Measurements from ENCODE around the gene CNIH2.
"Not testable (repeated sequence)": the region's sequence is repeated elsewhere in the genome, so short reads cannot be mapped to it uniquely, and the experiment has no call there.

CNIH2 gene

GRCh38 chr11:66292543-66293332 lies 14.8 kb downstream of the CNIH2 start:
- no peak for FAIRE-seq

DNA sequence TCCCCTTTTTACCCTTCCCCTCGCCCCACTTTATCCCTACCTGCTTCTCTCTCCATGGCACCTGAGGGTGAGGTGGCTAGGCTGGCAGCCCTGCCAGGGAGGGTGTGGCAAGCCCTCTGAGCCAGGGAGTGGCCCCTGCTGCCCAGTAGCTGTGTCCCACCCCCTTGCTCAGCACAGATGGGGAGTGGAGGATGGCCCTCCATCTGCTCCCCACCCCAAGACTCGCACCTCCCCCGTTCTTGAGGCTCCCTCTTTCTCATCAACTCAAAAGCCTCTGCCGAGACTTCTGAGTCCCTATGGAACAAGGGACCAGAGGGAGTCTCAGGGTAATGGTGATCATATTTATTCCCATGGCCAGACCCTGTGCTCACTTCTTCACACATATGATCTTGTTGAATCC lies 15.4 kb downstream of the CNIH2 start:
- no peak for FAIRE-seq

- no peak for FAIRE-seq
Observed at GRCh38 chr11:66293777-66294625, 16.0 kb downstream of the CNIH2 start.

DNA sequence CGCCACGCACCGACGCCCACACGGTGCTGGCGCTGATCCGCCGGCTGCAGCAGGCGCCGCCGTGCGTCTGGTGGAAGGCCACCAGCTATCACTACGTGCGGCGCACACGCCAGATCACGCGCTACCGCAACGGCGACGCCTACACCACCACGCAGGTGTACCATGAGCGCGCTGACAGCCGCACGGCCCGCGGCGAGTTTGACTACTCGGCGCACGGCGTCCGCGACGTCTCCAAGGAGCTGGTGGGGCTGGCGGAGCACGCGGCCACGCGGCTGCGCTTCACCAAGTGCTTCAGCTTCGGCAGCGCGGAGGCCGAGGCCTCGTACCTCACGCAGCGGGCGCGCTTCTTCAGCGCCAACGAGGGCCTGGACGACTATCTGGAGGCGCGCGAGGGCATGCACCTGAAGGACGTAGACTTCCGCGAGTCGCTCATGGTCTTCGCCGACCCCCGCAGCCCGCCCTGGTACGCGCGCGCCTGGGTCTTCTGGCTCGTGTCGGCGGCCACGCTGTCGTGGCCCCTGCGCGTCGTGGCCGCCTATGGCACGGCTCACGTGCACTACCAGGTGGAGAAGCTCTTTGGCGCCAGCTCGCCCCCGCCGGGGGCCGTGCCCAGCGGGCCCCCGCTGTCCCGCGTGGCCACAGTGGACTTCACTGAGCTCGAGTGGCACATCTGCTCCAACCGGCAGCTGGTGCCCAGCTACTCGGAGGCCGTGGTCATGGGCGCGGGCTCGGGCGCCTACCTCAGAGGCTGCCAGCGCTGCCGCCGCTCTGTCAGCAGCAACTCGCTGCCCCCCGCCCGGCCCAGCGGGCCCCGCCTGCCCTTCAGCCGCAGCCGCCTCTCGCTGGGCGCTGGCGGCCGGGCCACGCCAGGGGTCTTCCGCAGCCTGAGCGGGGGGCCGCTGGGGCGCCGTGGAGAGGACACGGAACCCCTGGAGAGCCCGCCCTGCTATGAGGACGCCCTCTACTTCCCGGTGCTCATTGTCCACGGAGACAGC lies 16.9 kb downstream of the CNIH2 start:
- no peak for FAIRE-seq

- FAIRE-seq: no peak
Observed at GRCh38 chr11:66297610-66298009, 19.6 kb downstream of the CNIH2 start.

GRCh38 chr11:66299186-66299585 lies 21.2 kb downstream of the CNIH2 start:
- no peak for FAIRE-seq

DNA sequence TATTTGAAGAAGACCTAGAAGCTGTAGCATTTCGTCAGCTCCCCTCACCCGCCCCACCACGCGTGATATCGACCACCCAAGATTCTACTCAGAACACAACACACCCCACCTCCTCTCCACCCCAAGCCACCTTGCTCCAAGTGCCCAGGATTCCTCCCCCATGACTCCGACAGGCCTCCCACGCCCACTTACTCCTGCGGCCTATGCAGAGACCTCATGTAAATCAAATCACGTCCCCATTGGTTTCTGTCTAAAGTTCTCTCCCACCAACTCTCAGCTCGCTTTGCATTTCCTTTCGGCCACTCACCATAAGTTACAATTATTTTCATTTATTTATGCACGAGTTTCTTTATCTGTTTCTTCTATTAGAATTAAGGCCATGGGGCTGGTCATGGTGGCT lies 24.7 kb downstream of the CNIH2 start:
- FAIRE-seq: no peak

DNA sequence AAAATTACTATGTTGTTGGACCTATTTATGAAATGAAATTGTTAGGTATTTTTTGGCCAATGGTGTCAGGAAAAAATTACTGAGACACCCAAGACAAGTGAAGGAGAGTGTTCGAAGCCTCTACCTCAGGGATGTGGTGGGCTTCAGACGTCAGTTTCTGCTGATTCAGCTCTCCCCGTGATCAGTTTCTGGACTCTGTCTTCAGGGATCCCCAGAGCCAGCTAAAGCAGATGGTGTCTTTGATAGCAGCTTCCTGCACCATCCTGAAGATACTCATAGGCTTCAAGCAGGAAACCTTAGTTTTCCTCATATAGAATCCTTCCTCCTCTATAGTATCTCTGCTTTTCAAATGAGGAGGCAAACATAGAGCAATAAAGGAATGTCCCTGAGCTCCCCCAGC lies 31.5 kb downstream of the CNIH2 start:
- no peak for FAIRE-seq

DNA sequence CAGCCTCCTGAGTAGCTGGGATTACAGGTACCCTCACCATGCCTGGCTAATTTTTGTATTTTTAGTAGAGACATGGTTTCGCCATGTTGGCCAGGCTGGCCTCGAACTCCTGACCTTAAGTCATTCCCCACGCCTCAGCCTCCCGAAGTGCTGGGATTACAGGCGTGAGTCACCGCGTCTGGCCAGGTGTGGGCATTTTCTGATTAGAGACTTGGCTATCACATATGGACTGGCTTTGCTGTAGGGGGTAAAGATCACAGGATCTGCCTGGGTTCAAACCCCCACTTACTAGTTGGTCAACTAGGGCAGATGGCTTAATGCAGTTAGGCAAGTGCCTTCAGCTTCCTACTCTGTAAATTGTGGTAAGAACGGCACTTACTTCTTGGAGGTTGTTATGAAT lies 32.3 kb downstream of the CNIH2 start:
- FAIRE-seq: no peak

GRCh38 chr11:66310803-66311440 lies 32.9 kb downstream of the CNIH2 start:
- FAIRE-seq: not testable (repeated sequence)

- no peak for FAIRE-seq
Observed at GRCh38 chr11:66311470-66311964, 33.5 kb downstream of the CNIH2 start.

- no peak for FAIRE-seq
Observed at GRCh38 chr11:66311965-66312548, 34.1 kb downstream of the CNIH2 start.

- no peak for FAIRE-seq
Observed at GRCh38 chr11:66312549-66313320, 34.8 kb downstream of the CNIH2 start.

- FAIRE-seq: no peak
Observed at GRCh38 chr11:66313321-66314185, 35.6 kb downstream of the CNIH2 start.

- FAIRE-seq: no peak
Observed at GRCh38 chr11:66314186-66314501, 36.2 kb downstream of the CNIH2 start.

GRCh38 chr11:66314561-66315497 lies 36.9 kb downstream of the CNIH2 start:
- no peak for FAIRE-seq

DNA sequence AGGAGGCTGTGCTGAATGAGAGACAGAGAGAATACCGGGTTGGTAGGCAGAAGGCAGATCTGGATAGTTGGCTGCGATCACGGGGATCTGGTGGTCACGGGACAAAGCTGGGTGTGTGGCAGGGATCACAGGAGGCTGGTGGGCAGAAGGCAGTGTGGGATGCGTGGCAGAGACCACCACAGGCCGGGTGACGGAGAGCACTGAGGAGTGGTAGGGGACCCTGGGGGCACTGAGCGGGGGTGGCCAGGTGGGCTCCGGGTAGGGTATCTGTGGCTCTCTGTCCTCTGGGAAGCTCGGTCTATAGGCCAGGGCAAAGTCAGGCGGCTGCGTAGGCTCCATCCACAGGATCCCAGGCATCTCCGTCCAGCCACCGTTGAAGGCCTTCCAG lies 37.5 kb downstream of the CNIH2 start:
- FAIRE-seq: no peak

GRCh38 chr11:66315921-66316811 lies 38.2 kb downstream of the CNIH2 start:
- FAIRE-seq: no peak
